HG03097 (cell line): ENCODE results near the gene ITGBL1.

Experiments used
- ATAC-seq: cut with Tn5 transposase; IDR thresholded peaks from one replicate; pipeline ENCODE4 v1.9.1; 2021; ENCODE audit not compliant: unreplicated experiment, low FRiP score

ITGBL1 gene

DNA sequence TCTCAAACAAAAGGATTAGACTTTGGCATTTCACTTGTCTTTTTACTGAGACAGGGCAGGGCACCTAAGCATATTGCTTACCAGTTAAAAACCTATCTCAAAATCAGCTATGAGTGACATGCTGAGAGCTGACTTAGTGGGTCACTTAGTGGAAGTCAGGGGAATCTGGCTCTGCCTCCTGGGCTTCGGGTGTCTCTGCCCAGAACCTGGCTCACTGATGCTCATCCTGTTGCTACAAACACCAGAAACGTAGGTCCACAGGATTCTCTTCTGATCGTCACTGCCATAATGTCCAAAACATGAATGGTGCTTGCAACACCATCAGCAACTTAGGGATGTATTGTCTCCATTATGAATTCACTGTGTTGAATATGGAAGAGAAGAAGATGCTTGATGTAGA lies 276.1 kb downstream of the ITGBL1 start:
- no peak for ATAC-seq

GRCh38 chr13:101730420-101731000 lies 278.0 kb downstream of the ITGBL1 start:
- ATAC-seq, result no peak

- no peak for ATAC-seq
Measured at GRCh38 chr13:101736566-101736965, 284.1 kb downstream of the ITGBL1 start.

GRCh38 chr13:101738336-101738735 lies 285.9 kb downstream of the ITGBL1 start:
- ATAC-seq, result no peak

DNA sequence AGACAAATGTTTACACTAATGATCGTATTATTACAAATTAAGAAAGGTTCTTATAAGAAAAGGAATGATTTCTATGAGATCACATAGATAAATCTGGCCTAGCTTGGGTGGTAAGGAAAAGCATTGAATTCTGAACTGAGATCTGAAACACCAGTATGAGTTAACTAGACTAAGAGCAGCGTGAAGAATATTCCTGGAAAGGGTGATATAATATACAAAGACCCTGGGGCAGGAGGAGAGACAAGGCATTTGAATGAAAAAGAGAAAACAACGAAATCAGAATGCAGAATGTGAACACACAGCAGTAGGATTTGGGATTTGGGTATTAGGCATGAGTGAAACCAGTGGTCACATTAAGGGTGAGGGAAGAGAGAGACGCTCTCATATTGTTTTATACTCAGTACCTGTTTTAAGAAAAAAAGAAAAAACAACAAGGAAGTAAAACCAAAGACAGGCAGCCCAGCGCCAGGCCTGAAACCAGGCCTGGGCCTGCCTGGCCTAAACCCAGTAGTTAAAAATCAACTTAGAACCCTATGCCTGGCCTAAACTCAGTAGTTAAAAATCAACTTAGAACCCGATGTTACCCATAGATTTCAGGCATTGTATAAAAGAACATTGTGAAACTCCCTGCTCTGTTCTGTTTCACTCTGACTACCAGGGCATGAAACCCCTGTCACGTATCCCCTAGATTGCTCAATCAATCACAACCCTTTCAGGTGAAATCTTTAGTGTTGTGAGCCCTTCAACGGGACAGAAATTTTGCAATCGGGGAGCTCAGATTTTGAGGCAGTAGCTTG lies 287.1 kb downstream of the ITGBL1 start:
- ATAC-seq, result peak; percentile 94

DNA sequence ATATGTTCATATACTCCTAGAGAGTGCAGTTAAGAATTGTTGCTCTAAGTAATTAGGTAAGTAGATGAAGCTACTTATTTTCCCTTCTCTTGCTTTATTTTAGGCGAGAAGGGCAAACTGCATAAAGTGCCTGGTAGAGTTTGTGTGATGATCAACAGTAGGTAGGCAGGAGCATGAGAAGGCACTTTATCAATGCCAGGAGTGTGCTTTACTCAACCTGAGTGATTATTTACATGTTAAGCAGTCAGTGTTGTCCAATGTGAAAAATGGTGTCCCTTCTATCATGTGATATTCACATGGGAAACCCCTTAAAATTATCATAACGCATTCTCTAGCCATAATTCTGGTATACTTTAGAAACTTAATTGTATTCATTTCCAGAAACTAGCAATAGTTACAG lies 294.0 kb downstream of the ITGBL1 start:
- ATAC-seq, result no peak

- no peak for ATAC-seq
Measured at GRCh38 chr13:101747039-101747438, 294.6 kb downstream of the ITGBL1 start.

DNA sequence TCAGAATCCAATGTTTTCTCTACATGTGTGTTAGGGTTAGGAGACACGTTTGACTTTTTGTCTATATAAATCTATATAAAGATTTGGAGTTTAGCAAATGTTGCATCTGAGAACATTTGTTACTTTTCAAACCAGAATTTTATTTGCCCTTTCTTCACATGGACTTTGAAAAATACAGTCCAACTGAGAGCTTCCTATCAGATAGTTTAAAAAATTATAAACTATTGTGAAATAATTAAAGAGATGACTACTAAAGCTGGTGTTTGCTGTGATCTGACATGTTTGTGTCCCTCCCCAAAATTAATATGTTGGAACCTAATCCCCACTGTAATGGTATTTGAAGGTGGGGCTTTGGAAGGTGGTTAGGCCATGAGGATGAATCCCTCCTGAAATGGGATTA lies 297.1 kb downstream of the ITGBL1 start:
- no peak for ATAC-seq

DNA sequence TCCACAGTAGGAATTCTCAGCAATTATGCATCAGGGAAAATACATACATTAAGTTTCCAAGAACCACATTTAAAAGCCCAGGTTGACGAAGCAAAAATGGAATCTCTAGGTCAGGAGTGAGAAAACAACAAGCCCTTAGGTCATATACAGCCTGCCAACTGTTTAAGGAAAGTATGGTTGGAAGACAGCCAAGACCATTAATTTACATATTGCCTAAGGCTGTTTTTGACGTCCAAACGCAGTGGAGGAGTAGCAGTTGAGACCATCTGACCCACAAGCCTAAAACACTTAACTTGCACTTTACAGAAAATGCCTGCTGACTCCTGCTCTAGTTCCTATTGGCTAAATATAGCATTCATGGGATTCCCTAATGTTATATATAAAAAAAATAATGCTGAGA lies 299.0 kb downstream of the ITGBL1 start:
- ATAC-seq, result no peak

DNA sequence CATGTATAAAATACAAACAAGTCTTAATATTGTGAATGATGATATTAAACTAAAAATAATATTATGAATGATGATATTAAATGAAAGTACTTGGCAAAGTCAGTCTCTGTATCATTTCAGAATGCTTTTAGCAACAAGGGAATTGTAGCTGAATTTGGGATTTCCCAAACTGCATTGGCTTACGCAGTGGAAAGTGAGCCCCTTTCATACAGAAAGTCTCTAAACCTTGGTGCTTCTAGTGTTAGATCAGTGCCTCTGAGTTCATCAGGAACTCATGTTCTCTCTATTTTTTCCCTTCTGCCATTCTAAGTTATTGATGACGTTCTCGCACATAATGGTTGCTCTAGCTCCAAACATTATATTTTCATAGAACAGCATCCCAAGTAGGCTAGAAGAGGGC lies 300.0 kb downstream of the ITGBL1 start:
- no peak for ATAC-seq

GRCh38 chr13:101755228-101755887 lies 302.9 kb downstream of the ITGBL1 start:
- ATAC-seq, result no peak

DNA sequence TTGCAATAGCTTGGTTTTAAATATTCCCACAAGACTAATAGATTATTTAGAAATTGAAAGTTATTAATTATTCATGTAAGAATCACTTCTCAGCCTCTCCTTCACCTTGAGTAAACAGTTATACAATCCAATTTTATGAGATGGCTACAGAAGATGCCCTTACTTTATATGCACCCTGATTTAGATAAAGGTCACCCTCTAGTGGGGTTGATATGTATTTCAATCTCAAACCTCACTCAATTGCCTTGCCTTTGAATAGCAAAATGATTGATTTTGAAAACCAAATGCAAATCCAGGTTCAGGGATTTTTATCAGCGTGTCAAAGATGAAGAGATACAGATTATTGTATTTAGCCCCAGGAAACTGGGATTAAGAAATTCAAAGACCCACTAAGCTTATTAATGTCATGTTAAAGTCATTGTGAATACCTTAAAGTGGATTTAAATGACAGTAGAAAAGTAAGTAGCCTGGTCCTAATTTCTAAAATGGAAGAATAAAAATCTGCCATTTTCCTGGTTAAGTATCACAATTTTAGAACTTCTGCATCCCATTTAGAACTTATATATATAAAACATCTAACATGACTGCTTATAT lies 305.1 kb downstream of the ITGBL1 start:
- no peak for ATAC-seq

DNA sequence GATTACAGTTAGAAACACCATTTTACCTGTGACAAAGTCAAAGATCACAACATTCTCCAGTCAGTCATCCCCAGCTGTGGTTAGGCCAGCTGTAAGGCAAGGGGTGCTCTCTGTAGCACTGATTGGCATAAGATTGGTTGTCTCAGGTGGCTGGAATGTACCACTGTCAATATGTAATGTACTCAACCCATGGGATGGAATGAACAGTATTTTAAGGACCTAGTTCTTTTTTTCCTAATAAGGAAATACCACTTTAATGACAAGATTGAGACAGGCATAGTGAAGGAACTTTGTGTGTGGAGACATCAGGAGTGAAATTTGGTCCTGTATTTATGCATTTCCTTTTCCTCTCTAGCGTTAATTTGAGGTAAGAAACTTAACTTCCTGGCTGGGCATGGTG lies 310.7 kb downstream of the ITGBL1 start:
- no peak for ATAC-seq
